Measurements from ENCODE around the gene EHMT1. TPM values are rescaled to one million over a fixed set of nuclear protein-coding genes. Genes with fewer than 3 reads are reported as not detected.

Gene EHMT1
- total RNA-seq, 1 donor from 2014 or later = 65.3 TPM

Other genes with a start within 250 kb of the EHMT1 start
- gene EXD3, start 195.8 kb upstream of the EHMT1 start, total RNA-seq = 32.9 and 43.1 TPM in 2 replicates
- 1.5 and 2.6 TPM in 2 replicates for gene NOXA1, start 195.6 kb upstream of the EHMT1 start, total RNA-seq
- 0.23 and 0.34 TPM in 2 replicates for gene ENTPD8, start 177.6 kb upstream of the EHMT1 start, total RNA-seq
- 32.7 and 32.8 TPM in 2 replicates for gene NSMF, start 159.7 kb upstream of the EHMT1 start, total RNA-seq
- gene PNPLA7, start 68.6 kb upstream of the EHMT1 start, total RNA-seq = 0.42 and 1.7 TPM in 2 replicates
- gene MRPL41, start 67.1 kb upstream of the EHMT1 start, total RNA-seq = 32.5 and 58.2 TPM in 2 replicates
- 30.8 and 31.1 TPM in 2 replicates for gene DPH7, start 40.1 kb upstream of the EHMT1 start, total RNA-seq
- 16.8 and 18.4 TPM in 2 replicates for gene ZMYND19, start 28.5 kb upstream of the EHMT1 start, total RNA-seq
- 34.2 and 43.1 TPM in 2 replicates for gene ARRDC1, start 13.3 kb upstream of the EHMT1 start, total RNA-seq

All from dermis blood vessel endothelial cell (primary cell).